GM21367 (cell line): ENCODE measurements around the gene NOP14.
"Not testable (repeated sequence)": the region's sequence is repeated elsewhere in the genome, so short reads cannot be mapped to it uniquely, and the experiment has no call there.

Experiments used
- ATAC-seq: cut with Tn5 transposase; IDR thresholded peaks from one replicate; pipeline ENCODE4 v1.9.1; 2021; ENCODE audit not compliant: unreplicated experiment

The NOP14 gene

DNA sequence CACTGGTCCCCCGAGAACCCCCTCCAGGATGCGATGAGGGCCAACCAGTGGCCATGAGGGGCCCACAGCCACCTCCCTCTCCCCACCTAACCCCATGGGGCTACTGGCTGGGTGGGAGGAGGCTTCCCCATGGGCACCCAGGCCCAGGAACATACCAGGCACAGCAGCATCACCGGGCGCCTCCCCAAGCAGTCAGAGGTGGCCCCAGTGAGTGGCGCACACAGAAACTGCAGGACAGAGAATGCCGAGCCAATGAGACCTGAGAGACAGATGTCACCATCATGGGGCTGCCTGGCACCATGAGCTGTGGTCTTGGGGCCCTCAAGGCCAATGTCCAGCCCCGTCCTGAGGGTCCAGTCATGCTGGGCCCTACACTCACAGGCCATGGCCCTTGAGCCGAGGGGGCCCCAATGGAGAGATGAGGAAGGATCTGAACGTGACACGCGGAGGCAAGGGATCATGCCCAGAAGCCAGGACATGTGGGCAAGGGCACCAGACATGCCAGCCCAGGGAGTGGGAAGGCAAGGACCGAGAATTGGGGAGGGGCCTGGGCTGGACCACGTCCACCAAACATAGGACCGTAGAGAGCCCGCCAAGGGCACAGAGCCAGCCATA lies 30.1 kb downstream of the NOP14 start:
- no peak for ATAC-seq

DNA sequence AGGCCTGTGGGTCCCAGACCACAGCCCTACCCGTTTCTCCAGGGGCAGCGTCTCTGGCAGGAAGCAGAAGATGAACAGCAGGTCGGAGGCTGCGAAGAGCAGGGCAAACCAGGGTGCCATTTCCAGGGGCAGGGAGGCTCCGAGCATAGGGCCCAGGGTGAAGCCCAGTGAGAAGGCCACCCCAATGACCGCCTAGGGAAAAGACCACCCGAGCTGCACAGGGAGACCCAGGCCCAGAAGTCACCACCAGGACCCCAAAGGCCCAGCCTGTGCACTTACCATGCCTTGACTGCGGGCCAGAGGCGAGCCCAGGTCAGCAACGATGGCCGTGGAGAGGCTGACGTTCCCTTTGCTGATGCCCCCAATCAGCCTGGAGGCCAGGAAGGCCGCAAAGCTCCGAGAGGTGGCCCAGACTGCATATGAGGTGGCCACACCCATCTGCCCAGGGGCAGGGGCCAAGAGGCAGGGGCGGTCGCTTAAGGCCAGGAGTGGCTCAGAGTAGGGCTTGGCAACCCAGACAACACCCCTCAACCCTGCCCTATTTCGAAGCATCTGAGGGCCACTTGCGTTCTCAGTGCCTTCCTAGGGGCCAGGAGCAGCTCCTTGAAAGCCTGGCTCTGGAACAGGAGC lies 30.8 kb downstream of the NOP14 start:
- no peak for ATAC-seq

DNA sequence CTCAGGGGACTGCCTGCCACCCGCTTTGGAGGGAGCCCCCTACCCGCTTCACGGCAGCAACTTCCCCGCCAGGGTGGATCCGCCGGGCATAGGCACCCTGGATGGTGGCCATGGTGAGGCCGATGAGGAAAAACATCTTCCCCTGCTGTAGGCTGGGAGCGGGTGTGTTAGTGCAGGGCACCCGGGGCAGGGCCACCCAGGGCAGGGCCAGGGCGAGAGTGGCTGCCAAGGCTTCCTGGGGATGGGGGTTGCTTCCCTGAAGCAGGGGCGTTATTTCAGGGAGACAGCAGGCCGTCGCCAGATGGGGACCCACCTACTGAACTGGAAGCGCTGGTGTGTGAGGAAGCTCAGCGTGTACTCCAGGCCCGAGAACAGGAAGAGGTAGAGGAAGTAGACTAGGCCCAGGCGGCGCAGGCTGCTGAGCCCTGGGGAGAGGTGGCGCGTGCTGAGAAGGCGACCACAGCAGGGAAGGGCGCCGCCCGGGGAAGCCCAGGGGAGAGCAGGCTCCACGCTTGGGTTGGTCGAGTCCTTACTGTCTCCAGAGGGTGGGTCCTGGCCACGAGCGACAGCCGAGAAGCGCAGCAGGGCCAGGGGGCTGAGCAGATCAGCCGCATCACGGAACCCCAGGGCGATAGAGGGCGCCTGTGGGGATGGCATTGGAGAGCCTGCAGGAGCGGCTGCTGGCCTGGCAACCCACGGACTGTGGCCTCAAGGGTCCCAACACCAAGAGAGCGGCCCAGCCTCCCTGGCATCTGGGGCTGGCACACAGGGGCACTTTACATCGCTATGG lies 31.5 kb downstream of the NOP14 start:
- ATAC-seq: peak; percentile 33

DNA sequence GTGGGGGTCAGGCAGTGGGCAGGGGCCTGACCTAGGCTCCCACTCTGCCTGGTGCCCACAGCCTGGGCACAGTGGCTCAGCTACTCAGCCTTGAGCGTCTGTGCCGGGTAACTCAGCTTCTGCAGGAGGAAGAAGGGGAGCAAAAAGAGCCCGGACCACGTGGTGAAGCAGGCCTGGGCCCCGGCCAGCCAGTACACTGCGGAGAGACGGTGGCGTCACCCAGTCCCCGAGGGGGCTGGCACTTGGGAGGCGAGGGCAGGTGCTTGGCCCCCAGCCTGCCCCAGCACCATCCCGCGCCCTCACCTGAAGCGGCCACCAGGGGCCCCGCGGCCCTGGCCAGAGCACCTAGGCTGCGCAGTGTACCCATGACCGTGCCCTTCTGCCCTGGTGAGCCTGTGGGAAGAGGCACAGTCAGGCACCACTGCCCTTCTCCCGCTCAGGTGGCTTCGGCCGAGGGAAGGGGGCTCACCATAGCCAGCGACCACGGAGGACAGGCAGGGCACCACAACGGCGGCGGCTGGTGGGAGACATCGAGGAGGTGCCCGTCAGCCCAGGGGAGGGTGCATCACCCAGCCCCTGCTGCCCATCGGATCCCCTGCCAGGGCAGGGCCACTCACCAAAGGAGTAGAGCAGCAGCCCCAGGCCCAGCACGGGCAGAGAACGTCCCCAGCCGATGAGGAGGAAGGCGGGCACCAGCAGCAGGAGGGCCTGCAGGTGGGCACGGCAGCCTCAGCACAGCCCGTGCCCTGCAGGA lies 32.3 kb downstream of the NOP14 start:
- ATAC-seq: no peak

DNA sequence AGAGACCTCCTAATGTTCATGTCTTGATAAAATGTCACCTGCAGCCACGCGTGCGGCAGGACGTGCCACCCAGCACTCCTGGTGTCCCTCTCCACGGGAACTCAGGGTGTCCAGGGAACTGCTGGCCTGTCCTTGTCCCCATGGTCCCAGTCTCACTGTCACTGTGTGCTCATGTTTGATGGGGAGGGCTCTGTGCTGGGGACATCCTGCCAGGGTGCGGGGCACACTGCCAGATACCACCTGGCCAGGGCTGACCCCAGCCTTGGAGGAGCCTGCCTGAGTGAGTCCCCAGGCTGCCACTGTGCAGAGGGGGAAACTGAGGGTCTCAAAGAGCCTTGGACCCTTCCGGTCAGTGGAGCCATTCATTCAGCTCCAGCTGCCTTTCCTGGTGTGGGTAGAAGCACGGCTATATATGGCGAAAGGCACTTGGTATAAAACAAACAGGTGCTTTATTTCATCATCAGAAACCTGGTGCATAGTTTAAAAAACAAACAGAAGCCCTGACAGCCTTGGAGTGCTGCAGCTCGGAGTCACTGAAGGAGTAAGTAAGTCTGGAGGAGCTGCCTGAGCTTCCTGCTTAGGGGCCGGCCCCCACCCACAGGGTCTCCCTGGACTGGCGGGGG lies 33.0 kb downstream of the NOP14 start:
- ATAC-seq: no peak

DNA sequence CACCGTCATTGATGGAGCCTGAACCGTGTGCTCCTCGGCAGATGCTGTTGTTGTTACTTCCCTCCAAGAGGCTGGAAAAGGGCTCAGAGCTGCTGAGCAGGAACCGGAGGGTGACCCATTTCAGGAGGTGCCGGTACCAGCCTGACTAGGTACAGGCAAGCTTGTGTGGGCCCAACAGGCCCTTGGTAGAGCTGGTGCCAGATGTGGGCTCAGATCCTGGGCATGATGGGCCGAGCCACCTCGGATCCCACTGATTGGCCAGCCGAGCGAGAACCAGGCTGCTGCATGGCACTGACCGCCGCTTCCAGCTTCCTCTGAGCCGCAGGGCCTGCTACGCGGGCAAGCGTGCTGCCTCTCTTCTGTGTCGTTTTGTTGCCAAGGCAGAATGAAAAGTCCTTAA lies 33.7 kb downstream of the NOP14 start:
- no peak for ATAC-seq

DNA sequence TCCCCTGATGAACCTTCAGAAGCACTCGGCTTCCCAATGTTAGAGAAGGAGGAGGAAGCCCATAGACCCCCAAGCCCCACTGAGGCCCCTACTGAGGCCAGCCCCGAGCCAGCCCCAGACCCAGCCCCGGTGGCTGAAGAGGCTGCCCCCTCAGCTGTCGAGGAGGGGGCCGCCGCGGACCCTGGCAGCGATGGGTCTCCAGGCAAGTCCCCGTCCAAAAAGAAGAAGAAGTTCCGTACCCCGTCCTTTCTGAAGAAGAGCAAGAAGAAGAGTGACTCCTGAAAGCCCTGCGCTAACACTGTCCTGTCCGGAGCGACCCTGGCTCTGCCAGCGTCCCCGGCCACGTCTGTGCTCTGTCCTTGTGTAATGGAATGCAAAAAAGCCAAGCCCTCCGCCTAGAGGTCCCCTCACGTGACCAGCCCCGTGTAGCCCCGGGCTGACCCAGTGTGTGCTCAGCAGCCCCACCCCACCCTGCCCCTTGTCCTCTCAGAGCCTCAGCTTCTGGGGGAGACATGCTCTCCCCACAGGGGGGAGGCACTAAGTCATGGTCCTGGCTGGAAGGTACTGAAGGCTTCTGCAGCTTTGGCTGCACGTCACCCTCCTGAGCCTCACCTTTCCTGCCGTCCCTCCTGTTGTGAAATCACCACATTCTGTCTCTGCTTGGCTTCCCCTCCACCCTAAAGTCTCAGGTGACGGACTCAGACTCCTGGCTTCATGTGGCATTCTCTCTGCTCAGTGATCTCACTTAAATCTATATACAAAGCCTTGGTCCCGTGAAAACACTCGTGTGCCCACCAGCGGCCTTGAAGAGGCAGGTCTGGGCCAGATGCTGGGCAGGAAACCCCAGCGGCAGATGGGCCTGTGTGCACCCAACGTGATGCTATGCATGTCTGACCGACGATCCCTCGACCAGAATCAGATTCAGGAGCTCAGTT lies 34.7 kb downstream of the NOP14 start:
- no peak for ATAC-seq

DNA sequence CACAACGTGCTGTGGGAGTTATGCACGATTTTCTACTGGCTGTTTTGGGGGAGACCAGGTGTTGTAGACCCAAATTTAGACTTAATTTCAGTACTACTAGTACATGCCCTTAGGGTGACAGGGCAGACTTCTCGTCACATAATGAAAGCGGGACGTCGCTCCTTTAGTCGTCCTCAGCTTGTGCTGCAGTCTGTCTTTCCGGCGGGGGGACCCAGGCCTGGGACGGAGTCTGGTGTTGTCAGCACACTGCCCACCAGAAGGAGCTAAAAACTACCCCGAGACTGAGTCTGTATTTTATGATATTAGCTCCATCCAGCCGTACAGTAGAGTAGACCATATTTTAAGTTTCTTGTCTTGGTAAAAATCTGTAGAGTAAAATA lies 35.5 kb downstream of the NOP14 start:
- ATAC-seq: no peak

DNA sequence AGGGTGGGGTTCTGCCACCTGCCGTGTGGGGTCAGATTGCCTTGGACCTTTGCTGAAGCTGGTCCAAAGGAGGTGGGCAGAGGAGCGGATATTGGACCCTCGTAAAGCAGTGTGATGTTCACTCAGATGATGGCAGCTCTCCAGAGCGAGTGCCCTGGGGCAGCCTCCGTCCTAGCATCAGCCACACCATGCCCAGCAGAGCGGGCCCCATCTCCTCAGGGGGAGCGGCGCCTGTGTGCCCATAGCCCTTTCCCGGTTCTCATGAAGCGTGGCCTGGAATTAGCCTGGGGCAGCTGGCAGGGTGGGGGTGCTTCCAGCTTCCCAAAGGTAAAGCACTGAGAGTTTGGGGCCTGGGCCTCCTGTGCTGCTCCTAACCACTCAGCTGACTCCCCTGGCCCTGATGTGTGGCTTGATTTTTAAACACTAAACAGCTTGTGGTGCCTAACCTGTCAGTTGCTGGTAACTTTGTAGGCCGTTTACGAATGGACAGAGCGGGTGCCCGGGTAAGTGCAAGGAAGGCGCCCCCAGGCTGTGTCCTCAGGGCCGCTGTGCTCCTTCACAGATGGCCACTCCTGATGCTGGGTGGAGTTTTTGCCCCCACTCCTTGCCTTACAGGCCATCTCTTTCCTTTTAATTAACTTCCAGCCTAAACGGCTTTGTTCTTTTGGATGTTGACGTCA lies 36.0 kb downstream of the NOP14 start:
- no peak for ATAC-seq

DNA sequence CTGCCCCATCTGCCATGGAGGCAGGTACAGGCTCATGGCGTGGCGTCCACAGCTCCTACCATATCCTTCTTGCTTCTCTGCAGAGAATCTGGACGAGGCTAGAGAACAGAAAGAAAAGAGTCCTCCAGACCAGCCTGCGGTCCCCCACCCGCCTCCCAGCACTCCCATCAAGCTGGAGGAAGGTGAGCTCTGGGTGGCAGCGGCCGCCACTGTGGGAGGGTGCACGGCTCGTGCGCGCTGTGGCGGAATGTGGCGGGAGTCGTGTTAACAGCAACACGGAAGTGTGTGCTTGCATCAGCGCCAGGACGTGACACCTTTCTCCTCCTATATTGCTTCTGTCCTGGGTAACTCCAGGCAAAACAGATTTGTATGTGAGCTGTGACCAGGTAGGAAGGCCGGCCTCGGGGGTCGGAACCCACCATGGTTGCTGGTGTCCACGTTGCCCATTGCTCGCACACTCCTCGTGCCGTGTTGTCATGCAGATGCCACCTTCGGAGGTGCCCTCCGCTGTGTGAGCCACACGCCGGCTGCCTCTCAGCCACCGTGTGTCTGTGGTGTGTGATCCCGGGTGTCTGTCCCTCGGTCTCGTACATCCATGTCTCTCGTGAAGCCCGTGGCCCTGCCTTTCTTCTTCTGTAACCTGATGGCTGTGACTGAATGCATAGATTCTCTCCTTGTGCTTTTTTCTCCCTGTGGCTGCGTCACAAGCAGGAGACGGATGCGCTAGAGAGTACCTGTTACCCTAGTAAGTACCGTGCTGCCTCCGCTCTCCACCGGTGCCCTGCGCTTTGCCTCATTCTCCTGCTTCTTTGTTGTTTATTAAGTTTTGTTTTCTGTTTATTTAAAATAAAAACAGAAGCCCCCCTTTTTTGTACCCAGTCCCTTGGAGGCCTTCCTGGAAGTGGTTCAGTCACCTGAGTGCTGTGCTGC lies 37.0 kb downstream of the NOP14 start:
- no peak for ATAC-seq

DNA sequence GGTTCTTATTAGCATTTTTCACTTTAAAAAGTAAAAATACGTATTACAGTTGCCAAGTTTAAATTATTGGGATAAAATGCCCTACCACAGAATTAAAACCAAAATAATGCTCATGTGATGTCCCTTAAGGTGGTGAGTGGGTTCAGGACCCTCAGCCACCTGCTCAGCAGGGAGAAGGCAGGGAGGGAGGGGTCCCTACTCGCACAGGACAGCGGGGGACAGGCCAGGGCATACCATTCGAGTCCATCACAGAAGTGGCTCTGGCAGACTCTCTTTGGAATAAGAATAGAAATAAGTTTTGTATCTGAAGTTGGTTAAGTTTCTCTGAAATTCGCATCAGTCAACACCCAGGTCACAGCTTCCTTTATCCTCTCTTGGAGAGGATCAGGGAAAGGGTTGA lies 37.7 kb downstream of the NOP14 start:
- ATAC-seq: no peak

DNA sequence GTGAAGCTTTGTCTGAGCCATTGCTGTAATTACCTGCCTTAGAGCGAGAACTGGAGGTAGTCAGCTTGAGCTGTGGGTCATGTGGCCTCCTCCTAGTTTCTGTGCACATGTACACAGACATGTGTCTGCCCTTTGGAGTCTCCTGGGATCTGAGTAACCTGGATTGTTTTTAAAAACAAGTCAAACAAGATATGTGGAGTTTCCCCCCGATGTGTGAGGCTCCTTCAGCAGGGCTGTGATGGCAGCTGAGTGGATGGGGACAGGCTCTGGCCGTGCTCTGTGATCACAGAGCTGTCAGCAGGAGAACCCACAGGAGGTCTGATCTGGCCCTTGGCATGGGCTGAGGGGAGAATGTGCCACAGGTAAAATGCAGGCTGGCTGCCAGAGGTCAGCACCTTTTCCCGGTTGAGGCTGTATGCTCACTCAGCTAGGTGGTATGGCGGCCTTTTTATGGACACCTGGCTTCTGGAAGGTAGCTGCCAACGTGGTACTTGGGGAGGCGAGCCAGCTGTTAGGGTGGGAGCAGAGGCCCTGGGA lies 38.4 kb downstream of the NOP14 start:
- no peak for ATAC-seq

DNA sequence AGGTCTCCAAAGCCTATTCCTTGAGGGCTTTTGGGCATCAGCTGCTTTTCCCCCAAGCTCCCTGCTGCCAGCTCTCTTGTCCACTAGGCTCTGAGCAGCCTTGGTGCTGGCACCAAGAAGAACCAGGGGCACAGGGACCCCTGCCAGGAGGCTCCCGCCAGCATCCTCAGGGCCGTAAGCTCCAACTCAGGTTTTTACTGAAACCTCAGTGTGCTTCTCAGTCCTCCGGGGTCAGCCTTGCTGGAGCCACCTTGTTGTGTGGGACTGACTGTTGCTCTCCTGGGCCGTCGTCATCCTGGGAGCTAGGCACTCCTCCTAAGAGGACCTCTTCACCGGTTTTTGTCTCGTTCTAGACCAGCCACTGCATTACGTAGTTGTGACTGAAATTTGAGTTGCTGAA lies 38.9 kb downstream of the NOP14 start:
- ATAC-seq: no peak

DNA sequence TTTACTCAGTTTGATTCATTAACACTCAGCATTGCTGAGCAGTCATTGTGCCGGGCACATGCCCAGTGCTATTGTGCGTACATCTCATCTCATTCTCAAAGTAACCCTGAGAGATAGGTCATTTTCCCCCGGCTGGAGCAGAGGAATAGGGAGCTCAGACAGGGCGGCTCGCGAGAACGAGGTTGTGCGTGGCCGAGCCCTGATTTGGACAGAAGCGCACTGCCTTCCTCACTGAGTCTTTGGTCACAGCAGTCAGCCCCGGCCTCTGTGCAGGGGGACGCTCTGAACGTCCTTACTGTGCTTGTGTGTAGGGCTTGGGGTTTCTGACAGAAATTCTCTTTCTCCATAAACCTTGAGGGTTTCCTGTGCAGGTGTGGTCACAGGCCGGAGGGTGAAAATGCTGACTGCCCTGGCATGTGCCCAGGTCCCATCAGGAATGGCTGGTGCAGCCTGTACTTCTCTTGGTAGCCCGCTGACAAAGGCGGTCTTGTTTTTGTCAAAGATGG lies 39.5 kb downstream of the NOP14 start:
- no peak for ATAC-seq

DNA sequence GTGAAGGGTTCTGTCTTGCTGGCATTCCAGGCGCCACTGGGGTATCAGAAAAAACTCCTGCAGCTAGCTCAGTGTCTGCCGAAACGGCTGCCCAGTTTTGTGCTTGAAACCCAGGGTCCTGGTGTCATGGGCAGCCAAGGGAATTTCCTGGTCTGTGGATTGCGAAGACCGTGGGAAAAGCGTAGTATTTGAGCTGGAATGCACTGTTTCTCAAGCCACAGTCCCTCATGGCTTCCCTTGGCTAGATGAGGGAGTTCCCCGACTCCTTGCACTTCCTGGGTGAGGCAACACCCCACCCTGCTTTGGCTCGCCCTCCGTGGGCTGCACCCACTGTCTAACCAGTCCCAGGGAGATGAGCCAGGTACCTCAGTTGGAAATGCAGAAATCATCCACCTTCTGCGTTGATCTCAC lies 40.1 kb downstream of the NOP14 start:
- no peak for ATAC-seq

DNA sequence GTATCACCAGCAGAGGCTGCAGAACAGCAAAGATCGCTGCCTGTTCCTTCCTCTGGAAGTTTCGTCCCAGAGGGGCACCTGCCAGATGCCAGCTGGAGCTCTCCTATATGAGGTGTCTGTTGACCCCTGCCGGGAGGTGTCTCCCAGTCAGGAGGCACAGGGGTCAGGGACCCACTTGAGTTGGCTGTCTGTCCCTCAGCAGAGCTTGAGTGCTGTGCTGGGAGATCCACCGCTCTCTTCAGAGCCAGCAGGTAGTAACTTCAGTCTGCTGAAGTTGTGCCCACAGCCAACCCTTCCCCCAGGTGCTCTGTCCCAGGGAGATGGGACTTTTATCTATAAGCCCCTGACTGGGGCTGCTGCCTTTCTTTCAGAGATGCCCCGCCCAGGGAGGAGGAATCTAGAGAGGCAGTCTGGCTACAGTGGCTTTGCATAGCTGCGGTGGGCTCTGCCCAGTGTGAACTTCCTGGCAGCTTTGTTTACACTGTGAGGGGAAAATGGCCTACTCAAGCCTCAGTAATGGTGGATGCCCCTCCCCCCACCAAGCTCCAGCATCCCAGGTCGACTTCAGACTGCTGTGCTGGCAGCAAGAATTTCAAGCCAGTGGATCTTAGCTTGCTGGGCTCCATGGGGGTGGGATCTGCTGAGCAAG lies 40.6 kb downstream of the NOP14 start:
- not testable (repeated sequence) for ATAC-seq

DNA sequence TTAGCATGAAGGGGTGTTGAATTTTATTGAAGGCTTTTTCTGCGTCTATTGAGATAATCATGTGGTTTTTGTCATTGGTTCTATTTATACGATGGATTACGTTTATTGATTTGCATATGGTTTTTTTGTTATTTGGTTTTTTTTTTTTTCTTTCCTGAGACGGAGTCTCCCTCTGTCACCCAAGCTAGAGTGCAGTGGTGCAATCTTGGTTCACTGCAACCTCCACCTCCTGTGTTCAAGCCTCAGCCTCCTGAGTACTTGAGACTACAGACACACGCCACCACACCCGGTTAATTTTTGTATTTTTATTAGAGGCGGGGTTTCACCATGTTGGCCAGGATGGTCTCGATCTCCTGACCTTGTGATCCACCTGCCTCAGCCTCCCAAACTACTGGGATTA lies 44.5 kb downstream of the NOP14 start:
- not testable (repeated sequence) for ATAC-seq
